Thyroid gland (tissue), 4 donors: Measurements from ENCODE around the gene FLOT1. TPM values are rescaled to one million over a fixed set of nuclear protein-coding genes. Genes with fewer than 3 reads are reported as not detected.

Experiments
- DNase-seq, 2 donors: peaks; one replicate each; pipeline ENCODE4 v3.0.0-alpha.2; 2019
- H3K27ac ChIP-seq, 3 donors: fragments of 200-600 bp; sonication (generic); 1 replicate in 2 of 3; 2 replicates in 1 of 3; pipeline ENCODE4 v1.5.1; 2016 to 2019; ENCODE audit warnings: mild to moderate bottlenecking in 1 of 3, moderate library complexity in 1 of 3
- H3K27me3 ChIP-seq: fragments of 200-600 bp; sonication (generic); one replicate; pipeline ENCODE4 v1.5.1; 2019
- H3K36me3 ChIP-seq, 2 donors: fragments of 200-600 bp; sonication (generic); one replicate each; pipeline ENCODE4 v1.5.1; 2016 to 2019
- H3K4me1 ChIP-seq, 2 donors: fragments of 200-600 bp; sonication (generic); one replicate each; pipeline ENCODE4 v1.5.1; 2017 to 2019
- H3K4me3 ChIP-seq, 3 donors: fragments of 200-600 bp; sonication (generic); replicated peaks in 1 of 3; 1 replicate in 2 of 3; 2 replicates in 1 of 3; pipeline ENCODE4 v1.5.1; 2016; ENCODE audit warnings: mild to moderate bottlenecking in 1 of 3
- H3K9me3 ChIP-seq: fragments of 200-600 bp; sonication (generic); one replicate; pipeline ENCODE4 v1.5.1; 2017
- POLR2A ChIP-seq, 2 donors: fragments of 450-650 bp; IDR thresholded peaks; one replicate each; pipeline ENCODE4 v1.6.1; 2017; ENCODE audit warnings: antibody characterized with exemption in 2 of 2, mild to moderate bottlenecking in 2 of 2, moderate library complexity in 1 of 2
- WGBS, 2 donors: methylation state at CpG; one replicate each; pipeline ENCODE4 v1.1.5; 2017; 5-methylcytosine and 5-hydroxymethylcytosine counted together
- intact Hi-C: fragments of 100-400 bp; cut with DNase I; formaldehyde crosslinking; loops from one replicate; pipeline ENCODE4 v1.15.1; 2023
- total RNA-seq, 4 donors: library from RNA; depleted of rRNA; stranded (reverse); fragments of >200 nt; gene quantifications; one replicate each; pipeline ENCODE4 v1.2.3, GENCODE V29; 2016
- TF ChIP-seq, protein P1 (sequence below), 6 experiments: fragments of 200-600 bp in 3 of 6; fragments of 450-650 bp in 3 of 6; sonication (generic) in 3 of 6; IDR thresholded peaks; one replicate each; pipeline ENCODE4 v1.5.1; 2016 to 2019; ENCODE audit warnings: antibody characterized with exemption in 6 of 6, mild to moderate bottlenecking in 2 of 6, inconsistent platforms in 1 of 6, moderate library complexity in 1 of 6

The FLOT1 gene
- total RNA-seq, 4 donors from 2014 or later = 134 to 160 (median 144) TPM

DNA sequence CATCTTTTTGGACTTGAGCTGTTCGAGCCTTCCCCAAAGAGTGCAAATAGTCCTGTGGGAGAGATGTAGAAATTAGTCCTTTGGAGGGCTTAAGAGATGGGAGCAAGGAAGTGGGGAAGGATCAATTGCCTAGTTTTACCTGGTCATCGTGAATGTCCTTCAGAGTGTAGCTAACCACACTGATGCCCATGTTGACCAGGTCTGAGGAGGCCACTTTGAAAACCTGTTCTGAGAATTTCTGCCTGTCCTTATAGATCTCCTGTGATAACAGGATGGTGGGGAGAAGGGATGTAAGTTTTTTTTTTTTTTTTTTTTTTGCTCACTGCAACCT, 2.0 kb downstream of the FLOT1 start:
- TF ChIP-seq POLR2A (IDR thresholded peaks at IDR 0.05) = no peak
- TF ChIP-seq, protein P1, sequence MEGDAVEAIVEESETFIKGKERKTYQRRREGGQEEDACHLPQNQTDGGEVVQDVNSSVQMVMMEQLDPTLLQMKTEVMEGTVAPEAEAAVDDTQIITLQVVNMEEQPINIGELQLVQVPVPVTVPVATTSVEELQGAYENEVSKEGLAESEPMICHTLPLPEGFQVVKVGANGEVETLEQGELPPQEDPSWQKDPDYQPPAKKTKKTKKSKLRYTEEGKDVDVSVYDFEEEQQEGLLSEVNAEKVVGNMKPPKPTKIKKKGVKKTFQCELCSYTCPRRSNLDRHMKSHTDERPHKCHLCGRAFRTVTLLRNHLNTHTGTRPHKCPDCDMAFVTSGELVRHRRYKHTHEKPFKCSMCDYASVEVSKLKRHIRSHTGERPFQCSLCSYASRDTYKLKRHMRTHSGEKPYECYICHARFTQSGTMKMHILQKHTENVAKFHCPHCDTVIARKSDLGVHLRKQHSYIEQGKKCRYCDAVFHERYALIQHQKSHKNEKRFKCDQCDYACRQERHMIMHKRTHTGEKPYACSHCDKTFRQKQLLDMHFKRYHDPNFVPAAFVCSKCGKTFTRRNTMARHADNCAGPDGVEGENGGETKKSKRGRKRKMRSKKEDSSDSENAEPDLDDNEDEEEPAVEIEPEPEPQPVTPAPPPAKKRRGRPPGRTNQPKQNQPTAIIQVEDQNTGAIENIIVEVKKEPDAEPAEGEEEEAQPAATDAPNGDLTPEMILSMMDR (IDR thresholded peaks at IDR 0.05) = no peak
- peaks cover 13 to 35% of the 10 kb centered on the region in 2 donors for H3K4me1 ChIP-seq
- no peak overlapping the region for H3K27ac ChIP-seq

DNA sequence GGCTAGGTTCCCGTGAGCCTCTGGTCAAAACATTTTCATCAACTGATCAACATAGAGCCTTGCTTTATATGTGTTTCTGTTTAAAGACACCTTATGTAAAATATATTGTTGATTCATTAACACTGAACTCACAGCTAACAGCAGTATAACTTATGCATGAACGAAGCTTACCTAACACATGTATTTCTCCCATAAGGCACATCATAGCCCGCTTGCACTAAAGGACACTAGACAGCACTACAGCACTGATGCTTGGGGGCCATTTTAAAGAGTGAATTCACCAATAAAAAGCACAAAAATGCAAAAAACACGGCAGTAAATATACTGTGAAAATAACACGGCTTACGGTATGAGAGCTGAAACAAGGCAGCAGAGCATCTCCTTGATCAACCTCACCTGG, 4.0 kb downstream of the FLOT1 start:
- DNase-seq = no peak
- no peak overlapping the region for H3K27ac ChIP-seq
- H3K36me3 ChIP-seq = peaks cover 50 to 57% of the 10 kb centered on the region in 2 donors
- intact Hi-C loops = no loop called here
- TF ChIP-seq, protein P1 (IDR thresholded peaks at IDR 0.05) = no peak
- no peak for TF ChIP-seq POLR2A (IDR thresholded peaks at IDR 0.05)
- H3K4me1 ChIP-seq = peaks cover 10 to 30% of the 10 kb centered on the region in 2 donors
- no peak overlapping the region for H3K4me3 ChIP-seq
- no peaks in the 10 kb centered on the region for H3K9me3 ChIP-seq
- WGBS, 2 donors = 91 to 94% methylated on average over 6 of the region's 6 CpGs
- no peaks in the 10 kb centered on the region for H3K27me3 ChIP-seq

More for the DNA sequence above, 2.0 kb downstream of the FLOT1 start:
- Histone ChIP-seq H3K36me3 (peaks cover 36 to 44% of the 10 kb centered on the region in 2 donors), H3K9me3 (no peaks in the 10 kb centered on the region), H3K27me3 (no peaks in the 10 kb centered on the region), H3K4me3 (no peak overlapping the region)
- WGBS, 2 donors = 95 to 100% methylated on average over 2 of the region's 2 CpGs
- no peak for DNase-seq
- intact Hi-C loops = loop anchor here (10.0 kb wide), 3 partner anchors 84 to 344 kb away; partner anchors contain the start of gene DDR1

DNA sequence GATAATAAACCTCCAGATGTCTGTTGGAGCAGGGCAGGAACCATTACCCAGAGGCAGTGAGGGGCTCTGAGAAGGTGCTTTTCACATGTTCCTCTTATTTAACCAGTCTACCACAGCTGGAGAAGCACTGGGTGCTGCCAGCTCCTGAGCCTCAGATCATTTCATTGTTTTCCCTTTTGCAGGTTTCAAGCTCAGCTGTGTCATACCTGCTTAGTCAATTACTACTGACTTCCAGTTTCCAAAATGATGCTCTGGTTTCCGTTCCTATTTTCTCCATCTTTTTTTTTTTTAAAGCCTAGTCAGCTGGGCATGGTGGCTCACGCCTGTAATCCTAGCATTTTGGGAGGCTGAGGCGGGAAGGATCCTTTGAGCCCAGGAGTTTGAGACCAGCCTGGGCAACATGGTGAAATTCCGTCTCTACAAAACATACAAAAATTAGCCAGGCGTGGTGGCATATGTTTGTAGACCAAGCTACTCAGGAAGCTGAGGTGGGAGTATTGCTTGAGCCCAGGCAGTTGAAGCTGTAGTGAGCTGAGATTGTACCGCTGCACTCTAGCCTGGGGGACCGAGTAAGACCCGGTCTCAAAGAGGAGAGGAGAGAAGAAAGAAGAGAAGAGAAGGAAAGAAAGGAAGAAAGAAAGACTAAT, 6.7 kb downstream of the FLOT1 start:
- H3K27ac ChIP-seq = peak overlapping the region in 1 of 3 donors; percentile 10
- intact Hi-C loops = no loop called here
- peaks cover 54 to 66% of the 10 kb centered on the region in 2 donors for H3K36me3 ChIP-seq
- no peak for TF ChIP-seq POLR2A (IDR thresholded peaks at IDR 0.05)
- TF ChIP-seq, protein P1 (IDR thresholded peaks at IDR 0.05) = no peak
- peaks cover 3 to 18% of the 10 kb centered on the region in 2 donors for H3K4me1 ChIP-seq
- DNase-seq = no peak
- H3K4me3 ChIP-seq = no peak overlapping the region
- H3K9me3 ChIP-seq = no peaks in the 10 kb centered on the region
- H3K27me3 ChIP-seq = no peaks in the 10 kb centered on the region
- 76 to 83% methylated on average over 8 of the region's 8 CpGs for WGBS, 2 donors

- intact Hi-C loops = no loop called here
These were observed 10.1 kb downstream of the FLOT1 start for GRCh38 chr6:30732237-30732943.

More at GRCh38 chr6:30732237-30732943, 10.1 kb downstream of the FLOT1 start:
- Histone ChIP-seq H3K9me3 (no peaks in the 10 kb centered on the region), H3K36me3 (peaks cover 51 to 66% of the 10 kb centered on the region in 2 donors), H3K4me1 (peaks cover 3 to 8% of the 10 kb centered on the region in 2 donors), H3K27me3 (no peaks in the 10 kb centered on the region), H3K27ac (no peak overlapping the region), H3K4me3 (no peak overlapping the region)
- TF ChIP-seq, protein P1 (IDR thresholded peaks at IDR 0.05) = no peak
- TF ChIP-seq POLR2A (IDR thresholded peaks at IDR 0.05) = no peak
- DNase-seq = no peak
- WGBS, 2 donors = 96 to 98% methylated on average over 12 of the region's 12 CpGs
